Measurements from ENCODE around the gene C12orf60.
A peak's percentile ranks its signal among the peaks of the same experiment; 100 is the strongest.

Gene C12orf60

GRCh38 chr12:14802721-14803010, 804 bp upstream of the C12orf60 start:
- POLR2A ChIA-PET, result interaction anchor here (0.9 to 3.0 kb wide), 5 partner anchors 9 to 545 kb away, joined by 3 to 32 read pairs (median 6); a partner anchor contains a TSS
- Histone ChIP-seq H3K4me3 (ENCODE audit: low read depth, low read length) (peak overlapping the region; percentile 53), H3K4me1 (ENCODE audit: control insufficient read depth, insufficient read depth, low read length) (peaks cover 2% of the 10 kb centered on the region; the same call in 1 of the 2 replicates), H3K36me3 (ENCODE audit: control insufficient read depth in 2 of 2, insufficient read depth in 1 of 2, low read length in 2 of 2) (peaks cover 21 to 28% of the 10 kb centered on the region in 2 experiments; a peak in 2 of 3 replicates), H3K9me3 (ENCODE audit: control insufficient read depth, insufficient read depth, low read depth, low read length) (no peaks in the 10 kb centered on the region), H3K27ac (ENCODE audit: extremely low read depth, low read depth, low read length) (peak overlapping the region; percentile 87; the same call in 1 of the 2 replicates)
- TF ChIP-seq ZNF529 (tag by site-specific recombination; IDR thresholded peaks at IDR 0.05; ENCODE audit: insufficient replicate concordance) (no peak), ZBTB49 (tag by site-specific recombination; IDR thresholded peaks at IDR 0.05; ENCODE audit: low read depth) (no peak), TRIM28 (IDR thresholded peaks at IDR 0.05; ENCODE audit: borderline replicate concordance, low read length) (no peak), ZNF707 (tag by site-specific recombination; IDR thresholded peaks at IDR 0.05) (no peak), ZNF555 (tag by site-specific recombination; conservative IDR thresholded peaks at IDR 0.05) (no peak), ZNF423 (tag by site-specific recombination; IDR thresholded peaks at IDR 0.05) (no peak), WT1 (tag by site-specific recombination; IDR thresholded peaks at IDR 0.05) (no peak), ZNF23 (tag by site-specific recombination; IDR thresholded peaks at IDR 0.05; ENCODE audit: borderline replicate concordance) (no peak), ZNF830 (tag by site-specific recombination; IDR thresholded peaks at IDR 0.05; ENCODE audit: low read depth) (no peak), ZNF560 (tag by site-specific recombination; IDR thresholded peaks at IDR 0.05; ENCODE audit: borderline replicate concordance) (no peak), ZNF670 (tag by site-specific recombination; IDR thresholded peaks at IDR 0.05; ENCODE audit: low read depth) (no peak), ZNF549 (tag by site-specific recombination; IDR thresholded peaks at IDR 0.05) (no peak)
- CTCF ChIA-PET, result interaction anchor here (0.6 to 1.7 kb wide), 4 partner anchors 24 to 45 kb away, joined by 3 to 8 read pairs (median 4); no protein-coding TSS in a partner anchor

- Histone ChIP-seq H3K36me3 (ENCODE audit: control insufficient read depth in 2 of 2, insufficient read depth in 1 of 2, low read length in 2 of 2) (peaks cover 13 to 17% of the 10 kb centered on the region in 2 experiments; a peak in 2 of 3 replicates), H3K27ac (ENCODE audit: extremely low read depth, low read depth, low read length) (peak overlapping the region; percentile 56), H3K9me3 (ENCODE audit: control insufficient read depth, insufficient read depth, low read depth, low read length) (no peaks in the 10 kb centered on the region), H3K4me3 (ENCODE audit: low read depth, low read length) (peak overlapping the region; percentile 51), H3K4me1 (ENCODE audit: control insufficient read depth, insufficient read depth, low read length) (peaks cover 2% of the 10 kb centered on the region; the same call in 1 of the 2 replicates)
- ChIA-PET POLR2A (interaction anchor here (0.7 to 3.0 kb wide), 10 partner anchors 9 to 546 kb away, joined by 3 to 32 read pairs (median 4); partner anchors contain the start of gene SMCO3), CTCF (interaction anchor here (1.6 to 1.7 kb wide), 2 partner anchors 34 to 44 kb away, joined by 5 to 8 read pairs; no protein-coding TSS in a partner anchor)
- TF ChIP-seq SCRT2 (tag by site-specific recombination; IDR thresholded peaks at IDR 0.05), result peak; percentile 77
- TF ChIP-seq ZNF10 (tag by site-specific recombination; IDR thresholded peaks at IDR 0.05), result peak; percentile 32; the same call in 1 of the 2 replicates
- peak; percentile 23; the same call in 1 of the 2 replicates for TF ChIP-seq ZNF394 (tag by site-specific recombination; IDR thresholded peaks at IDR 0.05; ENCODE audit: borderline replicate concordance)
- peak; percentile 68 for TF ChIP-seq ZNF335 (tag by site-specific recombination; conservative IDR thresholded peaks at IDR 0.05)
- TF ChIP-seq ZNF501 (tag by site-specific recombination; IDR thresholded peaks at IDR 0.05), result peak; percentile 58; the same call in 1 of the 2 replicates
- TF ChIP-seq ZNF561 (tag by site-specific recombination; IDR thresholded peaks at IDR 0.05; ENCODE audit: borderline replicate concordance), result peak; percentile 68; the same call in 1 of the 2 replicates
- no peak for TF ChIP-seq ZSCAN30 (tag by site-specific recombination; IDR thresholded peaks at IDR 0.05)
- TF ChIP-seq ZNF350 (tag by site-specific recombination; IDR thresholded peaks at IDR 0.05), result no peak
- TF ChIP-seq ZSCAN16 (tag by site-specific recombination; IDR thresholded peaks at IDR 0.05), result peak; percentile 98
- TF ChIP-seq ZNF391 (tag by site-specific recombination; IDR thresholded peaks at IDR 0.05; ENCODE audit: borderline replicate concordance, low read depth), result 0 out of 2 replicates have a peak, but pooled peaks have one; percentile 28
- peak; percentile 47; the same call in 1 of the 2 replicates for TF ChIP-seq SCRT1 (tag by site-specific recombination; IDR thresholded peaks at IDR 0.05; ENCODE audit: borderline replicate concordance)
- TF ChIP-seq PATZ1 (tag by site-specific recombination; IDR thresholded peaks at IDR 0.05), result no peak
- no peak for TF ChIP-seq ZNF677 (tag by site-specific recombination; IDR thresholded peaks at IDR 0.05)
- TF ChIP-seq ZNF596 (tag by site-specific recombination; IDR thresholded peaks at IDR 0.05), result no peak
- peak; percentile 93 for TF ChIP-seq ZNF600 (tag by site-specific recombination; IDR thresholded peaks at IDR 0.05)
- TF ChIP-seq REST (tag by site-specific recombination; IDR thresholded peaks at IDR 0.05), result no peak
- TF ChIP-seq ZFP37 (tag by site-specific recombination; IDR thresholded peaks at IDR 0.05), result 0 out of 2 replicates have a peak, but pooled peaks have one; percentile 23
Measured at GRCh38 chr12:14803830-14804160, 325 bp downstream of the C12orf60 start.
